Kidney (tissue), 14 donors: ENCODE results near the gene CELF4. TPM values are rescaled to one million over a fixed set of nuclear protein-coding genes. Genes with fewer than 3 reads are reported as not detected.

Experiments
- DNase-seq, 5 donors: peaks; one replicate each; pipeline ENCODE4 v3.0.0-alpha.2; 2013 to 2020
- FAIRE-seq: peaks from 2 replicates; lab custom pipeline; 2012; peaks lifted over from hg19 to GRCh38; lab: Jason Lieb, UNC
- H3K27ac ChIP-seq, 2 donors: one replicate each; pipeline ENCODE4 v1.7.0; 2013; ENCODE audit warnings: low read depth in 2 of 2, low read length in 2 of 2, inconsistent platforms in 1 of 2
- H3K27me3 ChIP-seq: one replicate; pipeline ENCODE4 v1.7.1; 2013; ENCODE audit warnings: low read length, inconsistent platforms; ENCODE audit not compliant: control insufficient read depth, insufficient read depth
- H3K36me3 ChIP-seq, 3 donors: one replicate each; pipeline versions ENCODE4 v1.7.0 to v1.7.1; 2013; ENCODE audit warnings: low read length in 3 of 3, control low read depth in 1 of 3, inconsistent platforms in 1 of 3; ENCODE audit not compliant: insufficient read depth in 3 of 3, control insufficient read depth in 2 of 3
- H3K4me1 ChIP-seq, 3 donors: one replicate each; pipeline versions ENCODE4 v1.7.0 to v1.7.1; 2013; ENCODE audit warnings: low read length in 3 of 3, inconsistent platforms in 1 of 3, low read depth in 1 of 3; ENCODE audit not compliant: control insufficient read depth in 2 of 3, insufficient read depth in 2 of 3
- H3K4me3 ChIP-seq, 3 donors: one replicate each; pipeline versions ENCODE4 v1.7.0 to v1.8.1; 2013; ENCODE audit warnings: low read length in 3 of 3, control low read depth in 1 of 3, inconsistent platforms in 1 of 3
- H3K9ac ChIP-seq, 3 donors: one replicate each; pipeline versions ENCODE4 v1.7.0 to v1.7.1; 2013; ENCODE audit warnings: low read length in 3 of 3, control low read depth in 1 of 3, inconsistent platforms in 1 of 3
- H3K9me3 ChIP-seq, 3 donors: one replicate each; pipeline versions ENCODE4 v1.7.0 to v1.7.1; 2013; ENCODE audit warnings: low read length in 3 of 3, control low read depth in 1 of 3, inconsistent platforms in 1 of 3; ENCODE audit not compliant: control insufficient read depth in 2 of 3, insufficient read depth in 1 of 3
- CTCF ChIP-seq: IDR thresholded peaks from 3 replicates; pipeline ENCODE4 v1.5.1; 2012; ENCODE audit warnings: mild to moderate bottlenecking, moderate library complexity, borderline replicate concordance; ENCODE audit not compliant: insufficient read depth; ENCODE audit errors: extremely low read depth
- intact Hi-C: fragments of 100-400 bp; cut with DNase I; formaldehyde crosslinking; loops from one replicate; pipeline ENCODE4 v1.11.1; 2022
- polyA plus RNA-seq: library from polyadenylated mRNA; stranded (reverse); fragments of 350-450 nt; fragmentation: Illumina TruSeq; extraction: RNeasy Lipid Tissue Mini Kit (QIAGEN cat#74804); gene quantifications from one replicate; pipeline ENCODE4 v1.2.3, GENCODE V29; 2014; ENCODE audit warnings: low read depth, low replicate concordance; ENCODE audit not compliant: insufficient read depth
- total RNA-seq: library from RNA; stranded (reverse); fragmentation: NEBNext Ultra II Directional; extraction: Animal tissue kit (Norgen Biotek cat#: 25700); gene quantifications from one replicate; pipeline ENCODE4 v1.2.1, GENCODE V29; 2021
- donor health status: control.
- donor health status: control.
- donor health status: control.
- donor health status: control.
- donor health status: control.
- donor health status: DM: yes; HTN: yes; CAD: no.
- donor health status: Normal renal cell carcinoma (clear cell type).

The CELF4 gene
- total and polyA plus RNA-seq, 2 donors from 2014 or later: 0.85 to 1.5 TPM

GRCh38 chr18:37389684-37390368 lies 175.8 kb downstream of the CELF4 start:
- H3K4me3 ChIP-seq: no peak overlapping the region
- no peaks in the 10 kb centered on the region for H3K27me3 ChIP-seq
- peaks cover 0 to 2% (median 0%) of the 10 kb centered on the region in 3 donors for H3K4me1 ChIP-seq
- H3K9ac ChIP-seq: no peak overlapping the region
- intact Hi-C loops: no loop called here
- peaks cover 0 to 11% (median 0%) of the 10 kb centered on the region in 3 donors for H3K9me3 ChIP-seq
- H3K27ac ChIP-seq: no peak overlapping the region
- no peaks in the 10 kb centered on the region for H3K36me3 ChIP-seq
- FAIRE-seq (no peak), DNase-seq (peak in 1 of 5 donors; percentile 40)
- no peak for TF ChIP-seq CTCF

GRCh38 chr18:37389041-37389440 lies 176.6 kb downstream of the CELF4 start:
- intact Hi-C loops: no loop called here

GRCh38 chr18:37388413-37388812 lies 177.2 kb downstream of the CELF4 start:
- intact Hi-C loops: no loop called here
- no peak overlapping the region for H3K9ac ChIP-seq
- no peak for FAIRE-seq
- H3K9me3 ChIP-seq: peaks cover 0 to 11% (median 0%) of the 10 kb centered on the region in 3 donors
- H3K36me3 ChIP-seq: no peaks in the 10 kb centered on the region
- no peaks in the 10 kb centered on the region for H3K4me1 ChIP-seq
- no peak for TF ChIP-seq CTCF
- DNase-seq: no peak
- H3K4me3 ChIP-seq: no peak overlapping the region
- no peak overlapping the region for H3K27ac ChIP-seq
- H3K27me3 ChIP-seq: no peaks in the 10 kb centered on the region

More at GRCh38 chr18:37389041-37389440, 176.6 kb downstream of the CELF4 start:
- Histone ChIP-seq H3K9me3 (peaks cover 0 to 11% (median 0%) of the 10 kb centered on the region in 3 donors), H3K9ac (no peak overlapping the region), H3K4me1 (no peaks in the 10 kb centered on the region), H3K27ac (no peak overlapping the region), H3K4me3 (no peak overlapping the region), H3K36me3 (no peaks in the 10 kb centered on the region), H3K27me3 (no peaks in the 10 kb centered on the region)
- DNase-seq (no peak), FAIRE-seq (no peak)
- TF ChIP-seq CTCF: no peak
